Measurements from ENCODE around the gene POLR2A. TPM values are rescaled to one million over a fixed set of nuclear protein-coding genes. Genes with fewer than 3 reads are reported as not detected.
A peak's percentile ranks its signal among the peaks of the same experiment; 100 is the strongest.

POLR2A gene
- total and polyA plus RNA-seq, 10 of the 15 experiments (the other 5 are each of a cell fraction or from before 2014, with no cell fraction given) = 1.7 to 121 (median 33.4) TPM

DNA sequence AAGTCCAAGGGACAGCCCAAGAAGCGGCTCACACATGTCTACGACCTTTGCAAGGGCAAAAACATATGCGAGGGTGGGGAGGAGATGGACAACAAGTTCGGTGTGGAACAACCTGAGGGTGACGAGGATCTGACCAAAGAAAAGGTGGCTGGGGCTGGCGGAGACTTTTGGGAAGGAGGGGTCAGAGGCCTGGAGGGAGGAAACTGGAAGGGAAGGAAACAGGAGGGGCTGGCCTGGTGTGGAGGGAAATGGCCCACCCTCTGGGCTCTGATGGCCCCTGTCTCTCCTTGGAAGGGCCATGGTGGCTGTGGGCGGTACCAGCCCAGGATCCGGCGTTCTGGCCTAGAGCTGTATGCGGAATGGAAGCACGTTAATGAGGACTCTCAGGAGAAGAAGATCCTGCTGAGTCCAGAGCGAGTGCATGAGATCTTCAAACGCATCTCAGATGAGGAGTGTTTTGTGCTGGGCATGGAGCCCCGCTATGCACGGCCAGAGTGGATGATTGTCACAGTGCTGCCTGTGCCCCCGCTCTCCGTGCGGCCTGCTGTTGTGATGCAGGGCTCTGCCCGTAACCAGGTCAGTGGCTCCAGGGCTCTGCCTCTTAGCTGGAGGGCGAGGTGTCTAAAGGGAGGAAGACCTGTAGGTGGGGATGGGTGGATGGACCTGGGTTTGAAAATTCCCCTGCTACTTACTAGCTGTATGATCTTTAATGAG is 12.5 kb downstream of the POLR2A start:
- Histone ChIP-seq H3K36me3 (ENCODE audit: control insufficient read depth in 2 of 2, insufficient read depth in 2 of 2, low read length in 1 of 2) (peaks cover 42 to 43% of the 10 kb centered on the region in 2 experiments), H2AFZ (ENCODE audit: control insufficient read depth, low read depth, low read length) (no peak overlapping the region), H3K4me1 (ENCODE audit: control insufficient read depth, insufficient read depth, low read length) (no peaks in the 10 kb centered on the region), H3K27ac (ENCODE audit: control insufficient read depth, insufficient read depth) (no peak overlapping the region), H3K27me3 (replicated peaks in 1 of 2; ENCODE audit: control insufficient read depth in 2 of 2, insufficient read depth in 2 of 2, low read length in 1 of 2) (no peaks in the 10 kb centered on the region), H4K20me1 (ENCODE audit: control insufficient read depth, insufficient read depth) (peaks cover 9% of the 10 kb centered on the region), H3K4me2 (ENCODE audit: control insufficient read depth, insufficient read depth) (no peak overlapping the region), H3K4me3 (no peak overlapping the region), H3K9ac (ENCODE audit: control insufficient read depth, insufficient read depth, low read length) (no peak overlapping the region), H3K79me2 (ENCODE audit: control insufficient read depth, insufficient read depth, low read length) (peaks cover 31% of the 10 kb centered on the region), H3K9me3 (replicated peaks; ENCODE audit: control insufficient read depth, insufficient read depth, low read length) (no peaks in the 10 kb centered on the region)
- no peak for ATAC-seq
- DNase-seq (ENCODE audit: low read depth, low spot score) = no peak
- intact Hi-C loops (cut with micrococcal nuclease; ENCODE audit: unreplicated experiment) (no loop called here), in situ Hi-C loops (cut with MboI) (no loop called here)
- no peak for FAIRE-seq
- peak; percentile 83 for TF ChIP-seq POLR2AphosphoS5 (IDR thresholded peaks at IDR 0.05; ENCODE audit: low read length)
- no peak for TF ChIP-seq ASH2L (IDR thresholded peaks at IDR 0.05; ENCODE audit: borderline replicate concordance, low read depth)
- TF ChIP-seq POLR2A (IDR thresholded peaks at IDR 0.05; ENCODE audit: low read depth, low read length) = peak; percentile 41; the same call in 1 of the 2 replicates
- RAD21 ChIA-PET (ENCODE audit: unreplicated experiment) = no interaction called here
- 93% methylated on average over 20 of the region's 20 CpGs for WGBS (ENCODE audit: insufficient coverage, insufficient replicate concordance, low lambda C conversion rate, missing lambda C conversion rate)
- CTCF ChIA-PET = interaction anchor here (1.0 kb wide), 1 partner anchor 136 kb away, joined by 3 read pairs; no protein-coding TSS in a partner anchor
- POLR2A ChIA-PET = interaction anchor here (0.6 to 1.1 kb wide), 2 partner anchors 53 to 106 kb away, joined by 3 read pairs; no protein-coding TSS in a partner anchor
- TSS peak; percentile 44 for BruUV-seq (replicated peaks)
- SMC1A ChIA-PET (ENCODE audit: uncharacterized antibody, unreplicated experiment) = no interaction called here

DNA sequence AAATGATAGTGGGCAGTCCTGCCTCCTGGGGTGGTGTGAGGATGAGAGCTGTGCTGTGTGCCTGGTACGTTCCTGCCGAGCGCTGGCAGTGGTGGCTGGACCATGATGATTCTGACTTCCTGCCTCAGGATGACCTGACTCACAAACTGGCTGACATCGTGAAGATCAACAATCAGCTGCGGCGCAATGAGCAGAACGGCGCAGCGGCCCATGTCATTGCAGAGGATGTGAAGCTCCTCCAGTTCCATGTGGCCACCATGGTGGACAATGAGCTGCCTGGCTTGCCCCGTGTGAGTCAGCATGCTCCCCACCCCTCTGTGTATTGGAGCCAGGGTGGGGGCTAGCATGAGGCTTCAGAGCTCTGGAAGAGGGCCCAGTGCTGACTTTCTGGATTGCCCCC is 13.1 kb downstream of the POLR2A start:
- Histone ChIP-seq H3K27me3 (replicated peaks in 1 of 2; ENCODE audit: control insufficient read depth in 2 of 2, insufficient read depth in 2 of 2, low read length in 1 of 2) (no peaks in the 10 kb centered on the region), H3K79me2 (ENCODE audit: control insufficient read depth, insufficient read depth, low read length) (peaks cover 26% of the 10 kb centered on the region), H3K4me3 (no peak overlapping the region), H4K20me1 (ENCODE audit: control insufficient read depth, insufficient read depth) (peaks cover 9% of the 10 kb centered on the region), H3K4me1 (ENCODE audit: control insufficient read depth, insufficient read depth, low read length) (no peaks in the 10 kb centered on the region), H3K4me2 (ENCODE audit: control insufficient read depth, insufficient read depth) (no peak overlapping the region), H3K9ac (ENCODE audit: control insufficient read depth, insufficient read depth, low read length) (no peak overlapping the region), H2AFZ (ENCODE audit: control insufficient read depth, low read depth, low read length) (no peak overlapping the region), H3K36me3 (ENCODE audit: control insufficient read depth in 2 of 2, insufficient read depth in 2 of 2, low read length in 1 of 2) (peaks cover 47 to 49% of the 10 kb centered on the region in 2 experiments), H3K9me3 (replicated peaks; ENCODE audit: control insufficient read depth, insufficient read depth, low read length) (no peaks in the 10 kb centered on the region), H3K27ac (ENCODE audit: control insufficient read depth, insufficient read depth) (no peak overlapping the region)
- TF ChIP-seq, protein P1, sequence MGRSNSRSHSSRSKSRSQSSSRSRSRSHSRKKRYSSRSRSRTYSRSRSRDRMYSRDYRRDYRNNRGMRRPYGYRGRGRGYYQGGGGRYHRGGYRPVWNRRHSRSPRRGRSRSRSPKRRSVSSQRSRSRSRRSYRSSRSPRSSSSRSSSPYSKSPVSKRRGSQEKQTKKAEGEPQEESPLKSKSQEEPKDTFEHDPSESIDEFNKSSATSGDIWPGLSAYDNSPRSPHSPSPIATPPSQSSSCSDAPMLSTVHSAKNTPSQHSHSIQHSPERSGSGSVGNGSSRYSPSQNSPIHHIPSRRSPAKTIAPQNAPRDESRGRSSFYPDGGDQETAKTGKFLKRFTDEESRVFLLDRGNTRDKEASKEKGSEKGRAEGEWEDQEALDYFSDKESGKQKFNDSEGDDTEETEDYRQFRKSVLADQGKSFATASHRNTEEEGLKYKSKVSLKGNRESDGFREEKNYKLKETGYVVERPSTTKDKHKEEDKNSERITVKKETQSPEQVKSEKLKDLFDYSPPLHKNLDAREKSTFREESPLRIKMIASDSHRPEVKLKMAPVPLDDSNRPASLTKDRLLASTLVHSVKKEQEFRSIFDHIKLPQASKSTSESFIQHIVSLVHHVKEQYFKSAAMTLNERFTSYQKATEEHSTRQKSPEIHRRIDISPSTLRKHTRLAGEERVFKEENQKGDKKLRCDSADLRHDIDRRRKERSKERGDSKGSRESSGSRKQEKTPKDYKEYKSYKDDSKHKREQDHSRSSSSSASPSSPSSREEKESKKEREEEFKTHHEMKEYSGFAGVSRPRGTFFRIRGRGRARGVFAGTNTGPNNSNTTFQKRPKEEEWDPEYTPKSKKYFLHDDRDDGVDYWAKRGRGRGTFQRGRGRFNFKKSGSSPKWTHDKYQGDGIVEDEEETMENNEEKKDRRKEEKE (IDR thresholded peaks at IDR 0.05) = no peak
- TF ChIP-seq DPF2 (IDR thresholded peaks at IDR 0.05) (no peak), GABPA (IDR thresholded peaks at IDR 0.05; ENCODE audit: low read depth) (no peak), POLR2A (IDR thresholded peaks at IDR 0.05; ENCODE audit: low read depth, low read length) (0 out of 2 replicates have a peak, but pooled peaks have one; percentile 33), NFXL1 (IDR thresholded peaks at IDR 0.05; ENCODE audit: borderline replicate concordance) (no peak), SMAD1 (IDR thresholded peaks at IDR 0.05; ENCODE audit: low read depth, partially characterized antibody) (no peak), SUPT20H (IDR thresholded peaks at IDR 0.05; ENCODE audit: borderline replicate concordance, control insufficient read depth, low read depth, low read length) (no peak), ZNF622 (IDR thresholded peaks at IDR 0.05) (no peak), CHD4 (IDR thresholded peaks at IDR 0.05) (no peak), POLR2AphosphoS5 (IDR thresholded peaks at IDR 0.05; ENCODE audit: low read length) (peak; percentile 43; the same call in 1 of the 2 replicates)
- TF ChIP-seq, protein P2, sequence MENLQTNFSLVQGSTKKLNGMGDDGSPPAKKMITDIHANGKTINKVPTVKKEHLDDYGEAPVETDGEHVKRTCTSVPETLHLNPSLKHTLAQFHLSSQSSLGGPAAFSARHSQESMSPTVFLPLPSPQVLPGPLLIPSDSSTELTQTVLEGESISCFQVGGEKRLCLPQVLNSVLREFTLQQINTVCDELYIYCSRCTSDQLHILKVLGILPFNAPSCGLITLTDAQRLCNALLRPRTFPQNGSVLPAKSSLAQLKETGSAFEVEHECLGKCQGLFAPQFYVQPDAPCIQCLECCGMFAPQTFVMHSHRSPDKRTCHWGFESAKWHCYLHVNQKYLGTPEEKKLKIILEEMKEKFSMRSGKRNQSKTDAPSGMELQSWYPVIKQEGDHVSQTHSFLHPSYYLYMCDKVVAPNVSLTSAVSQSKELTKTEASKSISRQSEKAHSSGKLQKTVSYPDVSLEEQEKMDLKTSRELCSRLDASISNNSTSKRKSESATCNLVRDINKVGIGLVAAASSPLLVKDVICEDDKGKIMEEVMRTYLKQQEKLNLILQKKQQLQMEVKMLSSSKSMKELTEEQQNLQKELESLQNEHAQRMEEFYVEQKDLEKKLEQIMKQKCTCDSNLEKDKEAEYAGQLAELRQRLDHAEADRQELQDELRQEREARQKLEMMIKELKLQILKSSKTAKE (IDR thresholded peaks at IDR 0.05; ENCODE audit: low read depth, poor library complexity, severe bottlenecking) = no peak
- ChIA-PET POLR2A (interaction anchor here (0.6 to 1.1 kb wide), 3 partner anchors 53 to 106 kb away, joined by 3 read pairs; no protein-coding TSS in a partner anchor), RAD21 (ENCODE audit: unreplicated experiment) (no interaction called here), SMC1A (ENCODE audit: uncharacterized antibody, unreplicated experiment) (interaction anchor here (0.9 kb wide), 1 partner anchor 11 kb away, joined by 3 read pairs; no protein-coding TSS in a partner anchor), CTCF (interaction anchor here (0.7 kb wide), 1 partner anchor 17 kb away, joined by 3 read pairs; no protein-coding TSS in a partner anchor)
- 94% methylated on average over 10 of the region's 10 CpGs for WGBS (ENCODE audit: insufficient coverage, insufficient replicate concordance, low lambda C conversion rate, missing lambda C conversion rate)
- no peak for FAIRE-seq
- ATAC-seq = no peak
- in situ Hi-C loops (cut with MboI) = no loop called here
- no TSS peak for BruUV-seq (replicated peaks)
- DNase-seq (ENCODE audit: low read depth, low spot score) = no peak
- intact Hi-C loops (cut with micrococcal nuclease; ENCODE audit: unreplicated experiment) = no loop called here

Data from GM12878 (cell line).